ENCODE results near the gene FCHSD2.
A peak's percentile ranks its signal among the peaks of the same experiment; 100 is the strongest.

FCHSD2 gene

GRCh38 chr11:73142128-73142377 lies at the start of gene FCHSD2:
TSS of gene FCHSD2 (minus strand) at chr11:73142318. CDS start at chr11:73141877, 441 bp downstream.
- H3K36me3 ChIP-seq (ENCODE audit: control insufficient read depth in 2 of 2, insufficient read depth in 2 of 2, low read length in 2 of 2) = no peaks in the 10 kb centered on the region
- peak within 1 kb of the TSS; percentile 83 to 89 for H3K9ac ChIP-seq (ENCODE audit: low read depth in 1 of 2, low read length in 2 of 2)
- peak within 1 kb of the TSS; percentile 96 to 97 for H3K27ac ChIP-seq (ENCODE audit: low read depth in 2 of 2, low read length in 2 of 2)
- peaks cover 20 to 25% of the 10 kb centered on the region in 2 donors for H3K4me1 ChIP-seq (ENCODE audit: control insufficient read depth in 2 of 2, insufficient read depth in 2 of 2, low read length in 2 of 2)
- H3K4me3 ChIP-seq (ENCODE audit: low read length in 2 of 2) = peak within 1 kb of the TSS; percentile 77 to 78
- no peaks in the 10 kb centered on the region for H3K27me3 ChIP-seq (ENCODE audit: control insufficient read depth in 2 of 2, insufficient read depth in 2 of 2, low read length in 2 of 2)
- no peaks in the 10 kb centered on the region for H3K9me3 ChIP-seq (ENCODE audit: control insufficient read depth in 2 of 2, low read length in 2 of 2)

- Histone ChIP-seq H3K9me3 (ENCODE audit: control insufficient read depth in 2 of 2, low read length in 2 of 2) (no peaks in the 10 kb centered on the region), H3K27me3 (ENCODE audit: control insufficient read depth in 2 of 2, insufficient read depth in 2 of 2, low read length in 2 of 2) (no peaks in the 10 kb centered on the region), H3K9ac (ENCODE audit: low read depth in 1 of 2, low read length in 2 of 2) (no peak overlapping the region), H3K36me3 (ENCODE audit: control insufficient read depth in 2 of 2, insufficient read depth in 2 of 2, low read length in 2 of 2) (no peaks in the 10 kb centered on the region), H3K27ac (ENCODE audit: low read depth in 2 of 2, low read length in 2 of 2) (peak overlapping the region in 1 of 2 donors; percentile 43), H3K4me3 (ENCODE audit: low read length in 2 of 2) (no peak overlapping the region), H3K4me1 (ENCODE audit: control insufficient read depth in 2 of 2, insufficient read depth in 2 of 2, low read length in 2 of 2) (peaks cover 43 to 52% of the 10 kb centered on the region in 2 donors)
Measured at GRCh38 chr11:73191151-73191550, 49.0 kb upstream of the FCHSD2 start.

DNA sequence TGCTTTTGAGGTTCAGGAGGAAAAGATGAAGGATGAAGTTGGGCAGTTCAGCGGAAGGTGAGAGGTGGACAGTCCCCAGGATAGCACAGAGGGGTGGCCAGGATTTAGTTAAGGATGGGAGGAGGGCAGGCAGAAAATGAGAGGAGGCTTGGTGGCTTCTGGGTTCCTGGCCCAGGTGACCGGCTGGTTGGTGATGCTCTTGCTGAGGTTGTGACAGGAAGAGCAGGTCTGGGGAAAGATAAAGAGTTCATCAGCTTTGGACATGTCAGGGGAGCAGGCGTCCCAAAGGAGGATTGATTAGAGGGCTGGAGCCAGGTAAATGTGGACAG lies 48.4 kb upstream of the FCHSD2 start:
- Histone ChIP-seq H3K36me3 (ENCODE audit: control insufficient read depth in 2 of 2, insufficient read depth in 2 of 2, low read length in 2 of 2) (no peaks in the 10 kb centered on the region), H3K27me3 (ENCODE audit: control insufficient read depth in 2 of 2, insufficient read depth in 2 of 2, low read length in 2 of 2) (no peaks in the 10 kb centered on the region), H3K9ac (ENCODE audit: low read depth in 1 of 2, low read length in 2 of 2) (no peak overlapping the region), H3K4me1 (ENCODE audit: control insufficient read depth in 2 of 2, insufficient read depth in 2 of 2, low read length in 2 of 2) (peaks cover 37 to 47% of the 10 kb centered on the region in 2 donors), H3K4me3 (ENCODE audit: low read length in 2 of 2) (no peak overlapping the region), H3K27ac (ENCODE audit: low read depth in 2 of 2, low read length in 2 of 2) (no peak overlapping the region), H3K9me3 (ENCODE audit: control insufficient read depth in 2 of 2, low read length in 2 of 2) (no peaks in the 10 kb centered on the region)

DNA sequence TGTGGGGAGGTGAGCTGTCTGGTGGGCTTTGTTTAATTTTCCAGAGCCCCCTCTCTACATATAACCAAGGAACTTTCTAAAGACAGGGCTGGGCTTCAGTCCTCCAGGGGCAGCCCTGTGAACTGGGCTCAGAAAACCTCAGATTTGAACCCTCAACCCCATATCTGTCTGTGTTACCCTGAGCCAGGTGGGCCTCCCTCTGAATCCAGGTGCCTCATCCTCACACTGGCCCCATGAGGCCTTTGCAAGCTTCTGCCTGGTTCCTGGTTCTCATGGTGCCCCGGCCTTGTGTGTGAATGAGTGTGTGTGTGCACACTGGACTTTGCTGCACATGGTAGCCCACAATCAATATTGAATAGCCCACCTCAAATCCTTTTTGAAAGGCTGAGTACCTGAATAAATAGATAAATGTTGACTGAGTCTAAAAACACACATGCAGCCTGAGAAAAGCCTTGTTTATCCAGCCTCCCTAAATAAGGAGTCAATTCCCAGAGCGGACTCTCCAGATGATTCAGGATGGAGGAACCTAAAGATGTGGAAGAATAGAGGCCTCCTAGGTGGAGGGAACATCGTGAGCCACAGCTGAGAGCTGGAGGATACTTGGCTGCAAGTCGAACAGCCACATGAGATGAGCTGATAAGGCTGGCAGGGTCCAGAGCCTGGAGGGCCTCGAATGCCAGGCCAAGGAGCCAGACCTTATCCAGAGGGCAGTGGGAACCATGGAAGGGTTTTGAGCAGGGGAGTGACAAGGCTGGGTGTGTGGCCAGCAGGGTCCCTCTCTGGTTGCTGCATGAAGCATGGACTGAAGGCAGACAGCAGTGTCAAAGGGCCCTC lies 47.8 kb upstream of the FCHSD2 start:
- peaks cover 33 to 45% of the 10 kb centered on the region in 2 donors for H3K4me1 ChIP-seq (ENCODE audit: control insufficient read depth in 2 of 2, insufficient read depth in 2 of 2, low read length in 2 of 2)
- no peak overlapping the region for H3K9ac ChIP-seq (ENCODE audit: low read depth in 1 of 2, low read length in 2 of 2)
- no peak overlapping the region for H3K4me3 ChIP-seq (ENCODE audit: low read length in 2 of 2)
- H3K9me3 ChIP-seq (ENCODE audit: control insufficient read depth in 2 of 2, low read length in 2 of 2) = no peaks in the 10 kb centered on the region
- no peaks in the 10 kb centered on the region for H3K36me3 ChIP-seq (ENCODE audit: control insufficient read depth in 2 of 2, insufficient read depth in 2 of 2, low read length in 2 of 2)
- no peak overlapping the region for H3K27ac ChIP-seq (ENCODE audit: low read depth in 2 of 2, low read length in 2 of 2)
- no peaks in the 10 kb centered on the region for H3K27me3 ChIP-seq (ENCODE audit: control insufficient read depth in 2 of 2, insufficient read depth in 2 of 2, low read length in 2 of 2)

DNA sequence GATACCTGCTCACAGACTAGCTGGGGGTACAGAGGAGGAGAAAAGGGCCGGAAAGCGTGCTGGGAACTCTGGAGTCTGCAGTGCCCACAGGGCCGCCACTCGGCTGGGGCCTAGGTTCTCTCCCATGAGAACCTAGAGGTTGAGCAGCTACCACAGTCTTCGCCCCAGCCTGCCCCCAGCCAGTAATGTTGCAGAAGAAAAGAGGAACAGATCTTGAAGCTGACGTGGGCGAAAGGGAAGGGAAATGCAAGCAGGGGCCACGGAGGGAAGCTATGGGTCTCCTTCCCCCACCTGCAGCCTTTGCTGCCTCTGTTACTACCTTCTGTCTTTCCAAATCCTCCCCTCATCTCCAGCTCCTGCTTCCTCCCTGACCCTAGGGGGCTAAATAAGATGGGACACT lies 47.2 kb upstream of the FCHSD2 start:
- H3K27ac ChIP-seq (ENCODE audit: low read depth in 2 of 2, low read length in 2 of 2) = peak overlapping the region in 1 of 2 donors; percentile 43
- no peak overlapping the region for H3K9ac ChIP-seq (ENCODE audit: low read depth in 1 of 2, low read length in 2 of 2)
- H3K4me1 ChIP-seq (ENCODE audit: control insufficient read depth in 2 of 2, insufficient read depth in 2 of 2, low read length in 2 of 2) = peaks cover 29 to 44% of the 10 kb centered on the region in 2 donors
- no peaks in the 10 kb centered on the region for H3K36me3 ChIP-seq (ENCODE audit: control insufficient read depth in 2 of 2, insufficient read depth in 2 of 2, low read length in 2 of 2)
- H3K27me3 ChIP-seq (ENCODE audit: control insufficient read depth in 2 of 2, insufficient read depth in 2 of 2, low read length in 2 of 2) = no peaks in the 10 kb centered on the region
- no peaks in the 10 kb centered on the region for H3K9me3 ChIP-seq (ENCODE audit: control insufficient read depth in 2 of 2, low read length in 2 of 2)
- no peak overlapping the region for H3K4me3 ChIP-seq (ENCODE audit: low read length in 2 of 2)

GRCh38 chr11:73188301-73188700 lies 46.2 kb upstream of the FCHSD2 start:
- Histone ChIP-seq H3K36me3 (ENCODE audit: control insufficient read depth in 2 of 2, insufficient read depth in 2 of 2, low read length in 2 of 2) (no peaks in the 10 kb centered on the region), H3K4me1 (ENCODE audit: control insufficient read depth in 2 of 2, insufficient read depth in 2 of 2, low read length in 2 of 2) (peaks cover 21 to 41% of the 10 kb centered on the region in 2 donors), H3K4me3 (ENCODE audit: low read length in 2 of 2) (no peak overlapping the region), H3K27me3 (ENCODE audit: control insufficient read depth in 2 of 2, insufficient read depth in 2 of 2, low read length in 2 of 2) (no peaks in the 10 kb centered on the region), H3K9ac (ENCODE audit: low read depth in 1 of 2, low read length in 2 of 2) (no peak overlapping the region), H3K27ac (ENCODE audit: low read depth in 2 of 2, low read length in 2 of 2) (peak overlapping the region in 1 of 2 donors; percentile 9), H3K9me3 (ENCODE audit: control insufficient read depth in 2 of 2, low read length in 2 of 2) (no peaks in the 10 kb centered on the region)

- H3K9me3 ChIP-seq (ENCODE audit: control insufficient read depth in 2 of 2, low read length in 2 of 2) = no peaks in the 10 kb centered on the region
- H3K9ac ChIP-seq (ENCODE audit: low read depth in 1 of 2, low read length in 2 of 2) = no peak overlapping the region
- no peak overlapping the region for H3K4me3 ChIP-seq (ENCODE audit: low read length in 2 of 2)
- H3K27me3 ChIP-seq (ENCODE audit: control insufficient read depth in 2 of 2, insufficient read depth in 2 of 2, low read length in 2 of 2) = no peaks in the 10 kb centered on the region
- no peak overlapping the region for H3K27ac ChIP-seq (ENCODE audit: low read depth in 2 of 2, low read length in 2 of 2)
- H3K4me1 ChIP-seq (ENCODE audit: control insufficient read depth in 2 of 2, insufficient read depth in 2 of 2, low read length in 2 of 2) = peaks cover 20 to 41% of the 10 kb centered on the region in 2 donors
- H3K36me3 ChIP-seq (ENCODE audit: control insufficient read depth in 2 of 2, insufficient read depth in 2 of 2, low read length in 2 of 2) = no peaks in the 10 kb centered on the region
Measured at GRCh38 chr11:73187854-73188253, 45.7 kb upstream of the FCHSD2 start.

DNA sequence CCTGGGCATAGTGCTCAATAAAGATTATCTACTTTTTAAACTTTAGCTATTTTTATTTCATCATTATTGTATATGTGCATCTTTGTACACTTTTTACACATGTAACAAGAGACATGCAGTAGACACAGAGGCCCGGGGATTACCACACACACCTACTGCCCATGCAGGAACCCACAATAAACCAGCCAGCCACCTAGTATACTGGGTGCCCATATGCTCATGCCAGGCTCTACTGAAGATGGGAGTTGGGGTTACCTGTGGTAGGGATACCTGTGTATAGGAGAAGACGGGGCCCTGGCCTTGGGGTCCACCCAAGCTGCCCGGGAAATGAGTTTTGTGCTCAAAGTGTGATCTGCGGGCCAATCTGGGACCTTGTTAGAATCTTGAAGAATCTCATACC lies 44.8 kb upstream of the FCHSD2 start:
- no peak overlapping the region for H3K9ac ChIP-seq (ENCODE audit: low read depth in 1 of 2, low read length in 2 of 2)
- no peaks in the 10 kb centered on the region for H3K36me3 ChIP-seq (ENCODE audit: control insufficient read depth in 2 of 2, insufficient read depth in 2 of 2, low read length in 2 of 2)
- no peak overlapping the region for H3K27ac ChIP-seq (ENCODE audit: low read depth in 2 of 2, low read length in 2 of 2)
- no peak overlapping the region for H3K4me3 ChIP-seq (ENCODE audit: low read length in 2 of 2)
- H3K9me3 ChIP-seq (ENCODE audit: control insufficient read depth in 2 of 2, low read length in 2 of 2) = no peaks in the 10 kb centered on the region
- H3K27me3 ChIP-seq (ENCODE audit: control insufficient read depth in 2 of 2, insufficient read depth in 2 of 2, low read length in 2 of 2) = no peaks in the 10 kb centered on the region
- peaks cover 13 to 37% of the 10 kb centered on the region in 2 donors for H3K4me1 ChIP-seq (ENCODE audit: control insufficient read depth in 2 of 2, insufficient read depth in 2 of 2, low read length in 2 of 2)

GRCh38 chr11:73186294-73186850 lies 44.3 kb upstream of the FCHSD2 start:
- H3K27me3 ChIP-seq (ENCODE audit: control insufficient read depth in 2 of 2, insufficient read depth in 2 of 2, low read length in 2 of 2) = no peaks in the 10 kb centered on the region
- peaks cover 13 to 33% of the 10 kb centered on the region in 2 donors for H3K4me1 ChIP-seq (ENCODE audit: control insufficient read depth in 2 of 2, insufficient read depth in 2 of 2, low read length in 2 of 2)
- H3K4me3 ChIP-seq (ENCODE audit: low read length in 2 of 2) = no peak overlapping the region
- H3K9me3 ChIP-seq (ENCODE audit: control insufficient read depth in 2 of 2, low read length in 2 of 2) = no peaks in the 10 kb centered on the region
- no peaks in the 10 kb centered on the region for H3K36me3 ChIP-seq (ENCODE audit: control insufficient read depth in 2 of 2, insufficient read depth in 2 of 2, low read length in 2 of 2)
- H3K9ac ChIP-seq (ENCODE audit: low read depth in 1 of 2, low read length in 2 of 2) = no peak overlapping the region
- no peak overlapping the region for H3K27ac ChIP-seq (ENCODE audit: low read depth in 2 of 2, low read length in 2 of 2)

DNA sequence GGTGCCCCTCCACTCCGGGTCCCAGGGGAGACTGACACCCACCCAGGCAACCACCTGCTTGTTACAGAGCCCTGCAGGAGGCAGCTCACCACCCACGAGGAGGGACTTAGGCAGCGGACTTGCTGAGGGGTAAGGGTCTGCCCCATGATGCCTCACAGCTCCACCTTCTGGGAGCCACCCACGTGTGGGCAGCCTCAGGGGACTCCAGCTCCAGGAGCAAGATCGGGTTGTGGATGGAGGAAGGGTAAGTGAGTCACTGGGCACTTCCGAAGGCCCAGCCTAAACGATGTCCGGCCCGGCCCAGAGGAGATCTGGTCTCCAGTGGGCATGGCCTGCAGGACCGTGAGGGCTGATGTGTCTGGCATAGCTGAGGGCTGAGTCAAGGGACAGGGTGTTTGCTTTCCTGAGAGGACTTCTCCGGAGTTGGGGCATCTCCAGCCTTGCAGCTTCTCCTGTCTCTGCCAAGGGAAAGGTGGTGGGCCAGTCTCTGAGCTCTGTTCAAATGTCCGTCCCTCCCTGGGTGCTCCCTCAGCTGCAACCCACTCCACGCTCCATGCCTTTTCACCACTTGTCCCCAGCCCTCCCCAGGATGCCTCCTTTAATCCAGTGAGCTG lies 43.7 kb upstream of the FCHSD2 start:
- peaks cover 8 to 27% of the 10 kb centered on the region in 2 donors for H3K4me1 ChIP-seq (ENCODE audit: control insufficient read depth in 2 of 2, insufficient read depth in 2 of 2, low read length in 2 of 2)
- peak overlapping the region in 1 of 2 donors; percentile 16 for H3K27ac ChIP-seq (ENCODE audit: low read depth in 2 of 2, low read length in 2 of 2)

More for the DNA sequence above, 43.7 kb upstream of the FCHSD2 start:
- no peaks in the 10 kb centered on the region for H3K27me3 ChIP-seq (ENCODE audit: control insufficient read depth in 2 of 2, insufficient read depth in 2 of 2, low read length in 2 of 2)
- no peak overlapping the region for H3K4me3 ChIP-seq (ENCODE audit: low read length in 2 of 2)
- H3K9ac ChIP-seq (ENCODE audit: low read depth in 1 of 2, low read length in 2 of 2) = no peak overlapping the region
- H3K36me3 ChIP-seq (ENCODE audit: control insufficient read depth in 2 of 2, insufficient read depth in 2 of 2, low read length in 2 of 2) = no peaks in the 10 kb centered on the region
- H3K9me3 ChIP-seq (ENCODE audit: control insufficient read depth in 2 of 2, low read length in 2 of 2) = no peaks in the 10 kb centered on the region

Measured in mucosa of rectum (tissue), 2 donors.